Astrocyte (in vitro differentiated cells and primary cell): ENCODE data around the gene HLCS.

Experiments
- CTCF ChIP-seq: IDR thresholded peaks from 2 replicates; pipeline ENCODE4 v1.5.1; 2011; ENCODE audit warnings: low read depth, mild to moderate bottlenecking, inconsistent platforms, low read length, moderate library complexity; ENCODE audit not compliant: insufficient read depth
- EZH2 ChIP-seq: IDR thresholded peaks from 2 replicates; pipeline ENCODE4 v1.6.1; 2012; ENCODE audit warnings: mild to moderate bottlenecking, low read length, inconsistent platforms; ENCODE audit not compliant: insufficient read depth

DNA sequence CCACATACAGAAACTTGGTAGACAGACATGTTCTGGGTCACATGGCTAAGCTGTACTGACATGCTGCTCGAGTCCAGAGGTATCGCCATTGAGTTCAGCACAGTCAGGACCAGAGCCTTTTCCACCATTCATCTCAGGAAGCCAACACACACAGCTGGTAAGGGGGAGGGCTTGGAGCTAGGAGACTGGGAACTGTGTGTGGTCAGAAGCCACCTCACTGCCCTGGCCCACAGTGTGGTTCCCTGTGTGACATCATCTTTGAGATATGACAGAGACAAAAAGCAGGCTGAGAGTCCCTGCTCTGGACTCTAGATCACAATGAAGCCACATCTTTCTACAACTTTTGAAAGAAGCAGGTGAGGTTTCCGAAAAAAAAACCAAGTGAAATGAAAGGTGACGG, 160.4 kb downstream of the HLCS start:
- no peak for TF ChIP-seq CTCF
- TF ChIP-seq EZH2 = no peak
